Nephron progenitor cell (in vitro differentiated cells): ENCODE results near the gene SFXN3.
A peak's percentile ranks its signal among the peaks of the same experiment; 100 is the strongest.

ENCODE experiments used
- DNase-seq: peaks from one replicate; pipeline ENCODE4 v3.0.0; 2021
- H3K27ac Mint-ChIP-seq: 2 replicates; pipeline ENCODE4 v1.8.0; 2021; ENCODE audit warnings: mild to moderate bottlenecking, moderate library complexity, mixed read lengths
- H3K27me3 Mint-ChIP-seq: 2 replicates; pipeline ENCODE4 v1.8.0; 2021; ENCODE audit warnings: mild to moderate bottlenecking, low read depth, mixed read lengths; ENCODE audit not compliant: poor library complexity
- H3K36me3 Mint-ChIP-seq: 2 replicates; pipeline ENCODE4 v1.8.0; 2021; ENCODE audit warnings: low read depth, mixed read lengths
- H3K4me1 Mint-ChIP-seq: 2 replicates; pipeline ENCODE4 v1.8.0; 2021; ENCODE audit warnings: mixed read lengths
- H3K4me3 Mint-ChIP-seq: 2 replicates; pipeline ENCODE4 v1.8.0; 2021; ENCODE audit warnings: mild to moderate bottlenecking, moderate library complexity, mixed read lengths
- H3K9me3 Mint-ChIP-seq: 2 replicates; pipeline ENCODE4 v1.8.0; 2021; ENCODE audit warnings: mild to moderate bottlenecking, moderate library complexity, mixed read lengths
- TF ChIP-seq, protein P1 (sequence below): fragments of 200-600 bp; sonication (generic); IDR thresholded peaks from 2 replicates; pipeline ENCODE4 v1.5.0; 2021; ENCODE audit warnings: antibody characterized with exemption

SFXN3 gene, protein sequence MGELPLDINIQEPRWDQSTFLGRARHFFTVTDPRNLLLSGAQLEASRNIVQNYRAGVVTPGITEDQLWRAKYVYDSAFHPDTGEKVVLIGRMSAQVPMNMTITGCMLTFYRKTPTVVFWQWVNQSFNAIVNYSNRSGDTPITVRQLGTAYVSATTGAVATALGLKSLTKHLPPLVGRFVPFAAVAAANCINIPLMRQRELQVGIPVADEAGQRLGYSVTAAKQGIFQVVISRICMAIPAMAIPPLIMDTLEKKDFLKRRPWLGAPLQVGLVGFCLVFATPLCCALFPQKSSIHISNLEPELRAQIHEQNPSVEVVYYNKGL

DNA sequence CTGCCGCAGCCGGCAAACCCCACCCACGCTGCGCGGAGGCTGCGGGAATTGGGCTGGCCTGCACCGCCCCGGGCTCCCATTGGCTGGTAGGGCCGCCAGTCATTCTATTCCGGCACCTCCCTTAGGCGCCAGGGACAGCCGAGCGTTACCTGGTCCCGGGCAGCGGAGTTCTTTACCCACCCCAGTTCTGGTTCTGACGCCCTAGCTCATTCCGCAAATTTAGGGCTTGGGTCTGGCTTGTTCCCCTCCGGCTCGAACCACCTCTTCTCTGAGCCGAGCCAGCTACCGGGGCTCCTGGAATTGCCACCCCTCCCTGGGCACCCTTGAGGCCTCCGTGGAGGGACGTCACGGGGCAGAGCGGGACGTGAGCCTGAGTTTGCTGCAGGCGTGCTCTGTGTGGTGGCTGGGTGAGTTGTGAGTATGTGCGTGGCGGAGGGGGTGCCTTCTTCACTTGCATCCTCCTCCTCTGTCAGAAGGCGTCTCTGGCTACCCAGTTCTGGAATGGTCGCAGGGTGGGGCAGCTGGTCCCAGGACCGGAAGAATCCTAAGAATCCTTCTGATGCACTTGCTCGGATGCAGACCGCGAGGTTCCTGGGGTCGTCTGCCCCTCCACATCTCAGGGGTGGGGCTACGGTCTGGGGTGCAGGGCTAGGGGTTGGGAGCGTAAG is at the start of gene SFXN3, which contains the start of gene PDZD7:
SFXN3 (plus strand) TSS at position 107 of the 668 bp plus-strand sequence. CDS start 3,461 bp downstream, outside the sequence.
PDZD7 (minus strand) TSS at position 2 of the 668 bp plus-strand sequence. CDS start 910 bp downstream, outside the sequence.
- no peaks in the 10 kb centered on the region for H3K9me3 Mint-ChIP-seq
- TF ChIP-seq, protein P1, sequence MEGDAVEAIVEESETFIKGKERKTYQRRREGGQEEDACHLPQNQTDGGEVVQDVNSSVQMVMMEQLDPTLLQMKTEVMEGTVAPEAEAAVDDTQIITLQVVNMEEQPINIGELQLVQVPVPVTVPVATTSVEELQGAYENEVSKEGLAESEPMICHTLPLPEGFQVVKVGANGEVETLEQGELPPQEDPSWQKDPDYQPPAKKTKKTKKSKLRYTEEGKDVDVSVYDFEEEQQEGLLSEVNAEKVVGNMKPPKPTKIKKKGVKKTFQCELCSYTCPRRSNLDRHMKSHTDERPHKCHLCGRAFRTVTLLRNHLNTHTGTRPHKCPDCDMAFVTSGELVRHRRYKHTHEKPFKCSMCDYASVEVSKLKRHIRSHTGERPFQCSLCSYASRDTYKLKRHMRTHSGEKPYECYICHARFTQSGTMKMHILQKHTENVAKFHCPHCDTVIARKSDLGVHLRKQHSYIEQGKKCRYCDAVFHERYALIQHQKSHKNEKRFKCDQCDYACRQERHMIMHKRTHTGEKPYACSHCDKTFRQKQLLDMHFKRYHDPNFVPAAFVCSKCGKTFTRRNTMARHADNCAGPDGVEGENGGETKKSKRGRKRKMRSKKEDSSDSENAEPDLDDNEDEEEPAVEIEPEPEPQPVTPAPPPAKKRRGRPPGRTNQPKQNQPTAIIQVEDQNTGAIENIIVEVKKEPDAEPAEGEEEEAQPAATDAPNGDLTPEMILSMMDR: no peak
- DNase-seq: peak; percentile 98
- H3K27me3 Mint-ChIP-seq: peaks cover 62% of the 10 kb centered on the region
- peaks cover 69% of the 10 kb centered on the region for H3K4me1 Mint-ChIP-seq
- no peak within 1 kb of the TSS for H3K27ac Mint-ChIP-seq
- H3K36me3 Mint-ChIP-seq: no peaks in the 10 kb centered on the region
- peak within 1 kb of the TSS; percentile 83 for H3K4me3 Mint-ChIP-seq

DNA sequence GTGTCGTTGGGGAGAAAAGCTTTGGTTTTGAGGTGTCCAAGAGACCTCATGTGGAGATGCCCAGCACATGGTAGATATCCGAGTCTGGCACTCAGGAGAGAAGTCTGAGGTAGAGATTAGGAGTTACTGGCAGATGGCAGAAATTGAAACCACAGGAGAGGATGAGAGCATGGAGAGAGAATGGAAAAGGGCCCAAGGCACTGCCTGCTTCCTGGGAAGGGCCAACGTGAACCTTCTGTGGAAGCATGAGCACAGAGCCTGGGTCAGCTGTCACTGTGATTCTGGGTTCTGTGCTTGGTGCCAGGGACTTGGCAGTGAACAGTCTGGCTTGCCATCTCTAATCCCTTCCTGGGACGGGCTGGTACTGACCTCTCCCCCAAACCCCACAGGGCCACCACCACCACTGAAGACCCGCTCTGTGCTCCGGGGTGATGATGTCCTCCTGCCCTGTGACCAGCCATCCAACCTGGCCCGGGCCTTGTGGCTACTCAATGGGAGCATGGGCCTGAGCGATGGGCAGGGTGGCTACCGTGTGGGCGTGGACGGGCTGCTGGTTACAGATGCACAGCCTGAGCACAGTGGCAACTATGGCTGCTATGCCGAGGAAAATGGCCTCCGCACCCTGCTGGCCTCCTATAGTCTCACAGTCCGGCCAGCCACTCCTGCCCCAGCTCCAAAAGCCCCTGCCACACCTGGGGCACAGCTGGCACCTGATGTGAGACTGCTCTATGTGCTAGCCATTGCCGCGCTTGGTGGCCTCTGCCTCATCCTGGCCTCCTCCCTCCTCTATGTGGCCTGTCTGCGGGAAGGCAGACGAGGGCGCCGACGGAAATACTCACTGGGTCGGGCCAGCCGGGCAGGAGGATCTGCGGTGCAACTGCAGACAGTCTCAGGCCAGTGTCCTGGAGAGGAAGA is 47.9 kb upstream of the SFXN3 start:
- H3K36me3 Mint-ChIP-seq: peaks cover 27% of the 10 kb centered on the region
- no peak overlapping the region for H3K4me3 Mint-ChIP-seq
- peak overlapping the region; percentile 11 for H3K27ac Mint-ChIP-seq
- TF ChIP-seq, protein P1: no peak
- no peaks in the 10 kb centered on the region for H3K9me3 Mint-ChIP-seq
- peaks cover 27% of the 10 kb centered on the region for H3K4me1 Mint-ChIP-seq
- DNase-seq: no peak
- no peaks in the 10 kb centered on the region for H3K27me3 Mint-ChIP-seq

DNA sequence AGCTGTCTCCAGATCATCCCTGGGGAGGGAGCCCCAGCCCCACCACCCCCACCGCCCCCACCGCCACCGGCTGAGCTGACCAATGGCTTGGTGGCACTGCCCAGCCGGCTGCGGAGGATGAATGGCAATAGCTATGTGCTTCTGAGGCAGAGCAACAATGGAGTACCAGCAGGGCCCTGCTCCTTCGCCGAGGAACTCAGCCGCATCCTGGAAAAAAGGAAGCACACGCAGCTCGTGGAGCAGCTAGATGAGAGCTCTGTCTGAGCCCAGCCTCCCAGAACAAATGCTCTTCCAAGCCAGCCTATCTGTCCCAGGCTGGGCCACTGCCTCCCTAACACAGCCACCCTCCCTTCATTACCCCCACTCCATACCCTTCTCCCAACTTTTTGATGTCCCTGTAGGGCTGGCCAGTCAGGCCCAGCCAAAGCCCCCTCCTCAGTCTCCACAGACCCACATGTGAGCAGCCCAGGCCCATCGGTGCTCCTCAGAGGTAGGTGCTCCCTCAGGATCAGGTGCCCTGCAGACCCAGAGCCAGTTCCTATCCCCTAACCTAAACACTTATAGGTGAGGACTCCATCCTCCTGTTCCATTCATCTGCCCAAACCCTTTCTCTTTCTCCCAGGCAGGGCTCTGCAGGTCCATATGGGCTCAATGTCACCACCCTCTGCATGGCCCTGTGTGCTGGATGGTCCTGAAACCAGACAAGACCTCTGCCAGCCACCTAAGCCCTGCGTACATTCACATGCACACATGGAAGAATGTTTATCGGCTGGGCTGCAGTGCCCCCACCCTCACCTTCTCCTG is 47.0 kb upstream of the SFXN3 start:
- H3K27ac Mint-ChIP-seq: peak overlapping the region; percentile 69
- H3K9me3 Mint-ChIP-seq: no peaks in the 10 kb centered on the region
- H3K27me3 Mint-ChIP-seq: no peaks in the 10 kb centered on the region
- peaks cover 29% of the 10 kb centered on the region for H3K4me1 Mint-ChIP-seq
- no peak overlapping the region for H3K4me3 Mint-ChIP-seq
- TF ChIP-seq, protein P1: no peak
- no peak for DNase-seq
- H3K36me3 Mint-ChIP-seq: peaks cover 25% of the 10 kb centered on the region

DNA sequence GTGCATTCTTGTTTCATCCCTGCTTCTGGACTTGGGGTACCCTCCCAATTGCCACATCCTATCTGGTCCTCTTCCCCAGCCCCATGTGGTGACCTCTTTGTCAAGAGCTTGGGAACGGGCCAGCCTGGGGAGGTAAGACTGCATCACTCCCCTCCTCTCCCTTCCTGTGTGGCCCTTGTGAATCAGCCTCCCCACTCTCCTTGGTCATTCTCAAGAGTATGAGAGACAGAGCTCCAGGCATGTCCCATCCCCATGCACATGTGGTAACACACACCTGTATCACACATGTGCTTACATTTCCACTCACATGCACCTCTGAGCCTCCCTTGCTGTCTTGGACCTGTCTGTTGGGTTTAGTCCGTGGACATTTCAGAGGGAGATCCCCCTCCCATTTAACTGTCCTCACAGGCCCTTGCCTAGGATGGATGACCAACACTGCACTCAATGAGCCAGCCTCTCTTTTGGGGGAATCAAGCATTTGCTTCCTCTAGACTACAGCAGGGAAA is 46.3 kb upstream of the SFXN3 start:
- Mint-ChIP-seq H3K27ac (peak overlapping the region; percentile 69), H3K9me3 (no peaks in the 10 kb centered on the region), H3K27me3 (no peaks in the 10 kb centered on the region), H3K36me3 (peaks cover 23% of the 10 kb centered on the region), H3K4me1 (peaks cover 35% of the 10 kb centered on the region), H3K4me3 (no peak overlapping the region)
- TF ChIP-seq, protein P1: no peak
- no peak for DNase-seq

DNA sequence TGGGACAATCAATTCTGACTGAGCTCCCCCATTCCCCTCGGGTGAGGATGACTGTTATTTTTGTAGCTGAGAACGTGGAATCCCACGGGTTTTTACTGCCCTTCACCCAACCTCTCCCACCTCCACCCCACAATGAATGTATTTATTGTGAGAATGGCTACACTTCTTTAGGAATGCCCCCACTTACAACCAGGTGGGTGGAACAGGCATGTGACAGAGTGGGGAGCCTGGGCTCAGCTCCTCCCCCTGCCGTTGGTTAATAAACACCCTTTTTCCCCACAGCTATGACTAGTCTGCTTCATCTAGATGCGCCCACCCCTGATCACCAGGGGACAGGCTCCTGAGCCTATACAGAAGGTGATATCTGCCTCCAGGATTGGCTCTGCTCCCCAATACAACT is 45.7 kb upstream of the SFXN3 start:
- no peak for DNase-seq
- H3K4me3 Mint-ChIP-seq: peak overlapping the region; percentile 97
- TF ChIP-seq, protein P1: no peak
- peaks cover 22% of the 10 kb centered on the region for H3K36me3 Mint-ChIP-seq
- H3K9me3 Mint-ChIP-seq: no peaks in the 10 kb centered on the region
- no peaks in the 10 kb centered on the region for H3K27me3 Mint-ChIP-seq
- peaks cover 38% of the 10 kb centered on the region for H3K4me1 Mint-ChIP-seq
- H3K27ac Mint-ChIP-seq: no peak overlapping the region
